Neuronal stem cell (in vitro differentiated cells): Measurements from ENCODE around the gene ISLR.

ENCODE experiments used
- DNase-seq: peaks from one replicate; pipeline ENCODE4 v3.0.0-alpha.2; 2013; ENCODE audit warnings: low spot score
- H2AFZ ChIP-seq: one replicate; pipeline ENCODE4 v1.6.1; 2013; ENCODE audit warnings: mild to moderate bottlenecking, low read length, inconsistent platforms
- H2AK5ac ChIP-seq: 2 replicates; pipeline ENCODE4 v1.6.1; 2013; ENCODE audit warnings: low read depth, mild to moderate bottlenecking, inconsistent platforms, low read length, moderate library complexity, mixed read lengths
- H2BK120ac ChIP-seq: 2 replicates; pipeline ENCODE4 v1.6.1; 2013; ENCODE audit warnings: low read depth, mild to moderate bottlenecking, inconsistent platforms, low read length, moderate library complexity, mixed read lengths
- H2BK12ac ChIP-seq: one replicate; pipeline ENCODE4 v1.6.1; 2013; ENCODE audit warnings: low read length, inconsistent platforms
- H2BK15ac ChIP-seq: 2 replicates; pipeline ENCODE4 v1.6.1; 2013; ENCODE audit warnings: mild to moderate bottlenecking, low read length, inconsistent platforms, mixed read lengths
- H2BK5ac ChIP-seq: one replicate; pipeline ENCODE4 v1.6.1; 2013; ENCODE audit warnings: inconsistent platforms, mild to moderate bottlenecking, low read length, moderate library complexity
- H3K14ac ChIP-seq: one replicate; pipeline ENCODE4 v1.6.1; 2013; ENCODE audit warnings: low read length, inconsistent platforms
- H3K18ac ChIP-seq: 2 replicates; pipeline ENCODE4 v1.6.1; 2013; ENCODE audit warnings: low read length, inconsistent platforms
- H3K23ac ChIP-seq: 2 replicates; pipeline ENCODE4 v1.6.1; 2013; ENCODE audit warnings: low read depth, mild to moderate bottlenecking, mixed read lengths, low read length, inconsistent platforms; ENCODE audit not compliant: poor library complexity
- H3K27ac ChIP-seq: replicated peaks from 3 replicates; pipeline ENCODE4 v1.5.1; 2013; ENCODE audit warnings: low read length, inconsistent platforms
- H3K27me3 ChIP-seq, 3 experiments: 2 replicates each; pipeline ENCODE4 v1.6.1; 2013; ENCODE audit warnings: low read length in 3 of 3, mild to moderate bottlenecking in 2 of 3, inconsistent platforms in 1 of 3, low read depth in 1 of 3, mixed read lengths in 1 of 3, moderate library complexity in 1 of 3; ENCODE audit not compliant: control insufficient read depth in 3 of 3, insufficient read depth in 3 of 3
- H3K36me3 ChIP-seq, 2 donors: replicated peaks in 1 of 2; 2 replicates each; pipeline ENCODE4 v1.6.1; 2013; ENCODE audit warnings: low read length in 2 of 2; ENCODE audit not compliant: control insufficient read depth in 2 of 2, insufficient read depth in 2 of 2
- H3K4ac ChIP-seq: 2 replicates; pipeline ENCODE4 v1.6.1; 2013; ENCODE audit warnings: inconsistent platforms, mild to moderate bottlenecking, low read length, moderate library complexity
- H3K4me1 ChIP-seq, 2 donors: 1 replicate in 1 of 2; 2 replicates in 1 of 2; pipeline ENCODE4 v1.6.1; 2013; ENCODE audit warnings: low read length in 2 of 2, low read depth in 1 of 2; ENCODE audit not compliant: control insufficient read depth in 2 of 2, insufficient read depth in 1 of 2
- H3K4me2 ChIP-seq: one replicate; pipeline ENCODE4 v1.6.1; 2013; ENCODE audit warnings: mild to moderate bottlenecking, low read length, inconsistent platforms; ENCODE audit not compliant: insufficient read depth, poor library complexity, severe bottlenecking
- H3K4me3 ChIP-seq, 2 donors: 2 replicates each; pipeline ENCODE4 v1.5.1; 2013; ENCODE audit warnings: low read length in 2 of 2, mild to moderate bottlenecking in 2 of 2, inconsistent platforms in 1 of 2, moderate library complexity in 1 of 2
- H3K79me1 ChIP-seq: one replicate; pipeline ENCODE4 v1.6.1; 2013; ENCODE audit warnings: low read depth, mild to moderate bottlenecking, inconsistent platforms, low read length, moderate library complexity
- H3K9ac ChIP-seq: one replicate; pipeline ENCODE4 v1.6.1; 2013; ENCODE audit warnings: mild to moderate bottlenecking, low read depth, low read length, inconsistent platforms; ENCODE audit not compliant: poor library complexity
- H3K9me3 ChIP-seq, 2 donors: replicated peaks in 1 of 2; 2 replicates each; pipeline versions ENCODE3 to v1.6.1; 2013; ENCODE audit warnings: low read length in 2 of 2, mild to moderate bottlenecking in 2 of 2, inconsistent platforms in 1 of 2, low read depth in 1 of 2, mixed read lengths in 1 of 2, moderate library complexity in 1 of 2; ENCODE audit not compliant: control insufficient read depth in 2 of 2, insufficient read depth in 1 of 2
- H4K8ac ChIP-seq: one replicate; pipeline ENCODE4 v1.6.1; 2013; ENCODE audit warnings: low read depth, mild to moderate bottlenecking, inconsistent platforms, low read length, moderate library complexity
- H4K91ac ChIP-seq: one replicate; pipeline ENCODE4 v1.6.1; 2013; ENCODE audit warnings: low read length, low read depth, mild to moderate bottlenecking, inconsistent platforms; ENCODE audit not compliant: poor library complexity
- WGBS, 2 donors: extraction: QIAGEN DNeasy Blood & Tissue Kit; methylation state at CpG; one replicate each; pipeline ENCODE4 v1.1.7; 2013; ENCODE audit warnings: missing lambda C conversion rate in 2 of 2, mixed read lengths in 1 of 2; ENCODE audit not compliant: insufficient read length in 2 of 2, insufficient replicate concordance in 1 of 2; ENCODE audit errors: extremely low coverage in 2 of 2; 5-methylcytosine and 5-hydroxymethylcytosine counted together

ISLR gene

DNA sequence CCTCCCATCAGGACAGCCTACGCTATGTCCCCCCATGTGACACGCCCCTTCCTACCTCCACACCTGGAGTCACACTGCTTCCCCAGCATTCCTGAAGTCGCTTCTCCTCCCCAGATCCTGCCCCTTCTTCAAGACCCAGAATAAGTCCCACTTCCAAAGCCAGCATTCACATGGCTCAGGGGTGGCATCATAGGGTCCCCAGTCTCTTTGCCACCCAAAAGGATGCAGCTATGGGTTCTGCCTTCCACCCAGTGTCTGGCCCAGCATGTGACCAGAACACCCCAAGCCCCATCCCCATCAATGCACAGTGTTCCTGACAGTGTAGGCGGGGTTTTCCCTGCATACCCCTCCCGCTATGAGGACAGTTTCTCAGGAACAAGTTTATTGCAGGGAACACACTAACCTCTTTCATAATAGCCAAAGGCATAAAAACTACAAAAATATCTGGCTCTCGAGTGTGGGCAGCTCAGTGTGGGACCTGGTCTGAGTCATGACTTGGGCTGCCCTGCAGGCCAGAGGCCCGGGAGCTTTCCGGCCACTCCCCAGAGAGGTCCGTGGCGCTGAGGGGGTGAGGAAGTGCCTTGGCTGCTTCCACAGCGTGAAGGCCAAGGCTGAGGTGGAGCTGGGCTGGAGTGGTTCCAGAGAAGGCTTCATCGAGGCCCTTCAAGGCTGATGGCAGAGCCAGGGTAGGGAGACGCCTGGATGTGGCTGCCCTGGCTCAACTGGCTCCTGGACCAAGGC, 5.8 kb downstream of the ISLR start:
- peaks cover 0 to 47% of the 10 kb centered on the region in 2 donors for H3K36me3 ChIP-seq
- peak overlapping the region; percentile 32 for H3K18ac ChIP-seq
- no peaks in the 10 kb centered on the region for H3K79me1 ChIP-seq
- H2BK120ac ChIP-seq: no peak overlapping the region
- H3K4me3 ChIP-seq: peak overlapping the region in 1 of 2 donors; percentile 14
- peak overlapping the region; percentile 98 for H2BK12ac ChIP-seq
- no peak overlapping the region for H3K4me2 ChIP-seq
- DNase-seq: no peak
- no peak overlapping the region for H3K14ac ChIP-seq
- no peak overlapping the region for H3K4ac ChIP-seq
- H2AFZ ChIP-seq: no peak overlapping the region
- H2BK5ac ChIP-seq: peak overlapping the region; percentile 31
- peak overlapping the region; percentile 25 for H2BK15ac ChIP-seq
- no peaks in the 10 kb centered on the region for H3K27me3 ChIP-seq
- no CpG with 5 or more reads among the region's 13 CpGs for WGBS, 2 donors
- no peak overlapping the region for H3K27ac ChIP-seq
- H4K91ac ChIP-seq: no peak overlapping the region
- H3K23ac ChIP-seq: peak overlapping the region; percentile 89
- H4K8ac ChIP-seq: no peak overlapping the region
- no peak overlapping the region for H3K9ac ChIP-seq
- H3K4me1 ChIP-seq: peaks cover 9 to 22% of the 10 kb centered on the region in 2 donors
- H3K9me3 ChIP-seq: no peaks in the 10 kb centered on the region
- peak overlapping the region; percentile 82 for H2AK5ac ChIP-seq

DNA sequence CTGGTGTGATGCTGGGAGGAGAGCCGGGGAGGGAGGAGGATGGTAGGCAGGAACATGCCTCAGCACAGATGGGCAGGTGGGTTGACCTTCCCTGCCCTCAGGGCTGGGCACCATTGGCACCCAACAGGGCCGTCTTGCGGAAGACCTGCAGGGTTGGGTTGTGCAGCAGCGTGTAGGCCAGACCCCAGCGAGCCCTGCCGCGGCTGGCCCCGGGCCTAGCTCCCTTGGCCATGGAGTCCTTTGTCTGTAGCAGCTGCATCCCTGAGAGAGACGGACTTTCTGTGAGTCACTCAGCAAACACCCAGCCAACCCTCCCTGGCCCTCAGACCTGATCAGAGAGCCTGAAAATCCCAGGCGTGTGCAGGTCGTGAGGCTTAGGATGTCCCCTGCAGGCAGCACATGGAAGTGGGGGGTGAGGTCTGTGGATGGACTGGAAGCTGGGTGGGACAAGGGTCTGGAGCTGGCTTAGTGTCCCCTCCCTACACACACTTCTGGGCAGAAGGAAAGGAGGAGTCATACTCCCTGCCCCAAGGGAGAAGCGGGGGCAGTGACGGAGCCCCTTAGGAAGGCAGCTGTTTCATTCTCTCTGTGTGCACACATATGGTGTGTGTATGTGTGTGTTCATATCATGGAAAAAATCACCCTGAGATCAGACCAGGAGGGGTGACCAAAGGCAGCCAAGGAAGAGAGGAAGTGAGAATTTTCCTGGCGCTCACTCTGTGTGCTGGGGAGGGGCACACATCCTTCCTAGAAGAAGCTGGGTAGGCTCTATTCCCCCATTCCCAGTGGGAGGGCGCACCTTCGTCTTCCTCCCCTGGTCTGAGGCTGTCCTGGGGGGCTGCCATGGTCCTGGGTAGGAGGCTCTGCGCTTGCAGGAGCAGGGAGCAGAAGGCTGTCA, 6.7 kb downstream of the ISLR start:
- peak overlapping the region; percentile 82 for H2AK5ac ChIP-seq
- H3K9ac ChIP-seq: peak overlapping the region; percentile 79
- no peaks in the 10 kb centered on the region for H3K27me3 ChIP-seq
- no peaks in the 10 kb centered on the region for H3K9me3 ChIP-seq
- peak overlapping the region; percentile 42 for H3K4ac ChIP-seq
- H3K18ac ChIP-seq: peak overlapping the region; percentile 18
- H2AFZ ChIP-seq: no peak overlapping the region
- H3K4me2 ChIP-seq: no peak overlapping the region
- no peak overlapping the region for H4K91ac ChIP-seq
- H3K4me1 ChIP-seq: peaks cover 9 to 22% of the 10 kb centered on the region in 2 donors
- no peak overlapping the region for H3K4me3 ChIP-seq
- no peak overlapping the region for H3K27ac ChIP-seq
- peak overlapping the region; percentile 31 for H2BK5ac ChIP-seq
- no peak for DNase-seq
- H2BK120ac ChIP-seq: no peak overlapping the region
- no peak overlapping the region for H4K8ac ChIP-seq
- H3K36me3 ChIP-seq: peaks cover 0 to 47% of the 10 kb centered on the region in 2 donors
- H2BK12ac ChIP-seq: peak overlapping the region; percentile 98
- peak overlapping the region; percentile 73 for H3K14ac ChIP-seq
- H3K23ac ChIP-seq: peak overlapping the region; percentile 63
- no CpG with 5 or more reads among the region's 17 CpGs for WGBS, 2 donors
- peak overlapping the region; percentile 30 for H2BK15ac ChIP-seq
- no peaks in the 10 kb centered on the region for H3K79me1 ChIP-seq

GRCh38 chr15:74180881-74181602, 7.5 kb downstream of the ISLR start:
- Histone ChIP-seq H3K27me3 (no peaks in the 10 kb centered on the region), H4K8ac (no peak overlapping the region), H3K14ac (no peak overlapping the region), H2AFZ (no peak overlapping the region), H2AK5ac (peak overlapping the region; percentile 20), H3K4me3 (no peak overlapping the region), H2BK120ac (no peak overlapping the region), H3K18ac (peak overlapping the region; percentile 56), H2BK12ac (no peak overlapping the region), H2BK5ac (no peak overlapping the region), H3K23ac (peak overlapping the region; percentile 63), H3K79me1 (no peaks in the 10 kb centered on the region), H4K91ac (peak overlapping the region; percentile 67), H3K27ac (no peak overlapping the region), H3K4me2 (no peak overlapping the region), H2BK15ac (peak overlapping the region; percentile 30), H3K9me3 (no peaks in the 10 kb centered on the region), H3K9ac (peak overlapping the region; percentile 79), H3K4me1 (peaks cover 9 to 17% of the 10 kb centered on the region in 2 donors), H3K36me3 (peaks cover 0 to 47% of the 10 kb centered on the region in 2 donors), H3K4ac (peak overlapping the region; percentile 84)
- WGBS, 2 donors: no CpG with 5 or more reads among the region's 21 CpGs
- no peak for DNase-seq
